RKO (cell line): Measurements from ENCODE around the gene RYK.
A peak's percentile ranks its signal among the peaks of the same experiment; 100 is the strongest.

Source experiments
- DNase-seq: peaks from one replicate; pipeline ENCODE4 v3.0.0-alpha.2; 2016; ENCODE audit warnings: low spot score

The RYK gene

DNA sequence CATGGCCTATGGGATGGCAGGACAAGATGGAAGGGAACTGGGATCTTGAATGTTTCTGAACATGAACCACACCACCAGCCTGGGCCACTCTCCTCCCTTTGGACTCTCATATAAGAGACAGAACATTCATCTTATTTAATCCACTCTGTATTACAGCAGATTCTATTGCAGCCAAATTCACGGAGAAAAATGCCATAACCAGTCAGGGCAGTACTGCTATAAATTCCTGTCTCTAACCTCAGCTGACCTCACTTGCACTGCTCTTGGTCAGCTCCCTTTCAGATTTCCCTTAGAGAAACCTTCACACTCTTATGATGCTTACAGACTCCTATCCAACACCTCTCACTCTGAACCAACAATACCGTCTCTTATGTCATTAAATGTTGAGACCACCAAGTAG is 101.4 kb downstream of the RYK start:
- DNase-seq, result no peak

DNA sequence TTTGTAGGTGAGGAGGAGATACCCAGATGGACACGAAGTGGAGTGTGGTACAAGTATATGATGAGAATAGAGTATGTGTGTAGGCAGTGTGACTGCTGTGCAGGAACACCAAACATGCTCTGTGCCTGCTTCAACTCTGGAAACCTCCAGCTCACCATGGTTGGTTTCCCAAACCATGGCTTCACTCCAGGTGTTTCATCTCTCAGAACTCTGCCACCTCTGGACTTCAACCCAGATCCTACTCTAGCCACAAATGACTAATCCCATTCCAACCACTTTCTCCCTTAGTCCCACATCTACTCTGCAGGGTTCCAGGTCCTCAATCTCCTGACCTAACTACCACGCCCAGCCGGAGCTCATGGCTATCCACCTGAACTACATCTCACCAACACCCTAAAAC is 102.1 kb downstream of the RYK start:
- DNase-seq, result no peak

DNA sequence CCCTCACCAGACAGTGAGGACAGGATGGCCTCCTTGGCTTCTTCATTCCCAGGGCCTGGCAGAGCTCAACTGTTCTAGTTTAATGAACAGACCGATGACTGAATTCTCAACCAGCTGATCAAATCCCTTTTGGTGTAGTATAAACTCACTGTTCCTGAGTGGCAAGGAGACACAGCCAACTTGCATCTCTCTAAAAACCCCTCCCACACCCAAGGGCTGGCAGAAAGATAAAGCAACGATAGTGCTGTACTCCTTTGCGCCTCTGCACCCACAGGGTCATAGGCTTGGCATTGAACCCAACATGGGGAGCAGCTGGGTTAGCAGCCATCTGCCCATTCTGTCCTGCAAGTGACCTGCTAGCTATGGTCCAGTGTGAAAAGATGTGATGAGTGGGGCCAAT is 103.2 kb downstream of the RYK start:
- DNase-seq, result no peak

DNA sequence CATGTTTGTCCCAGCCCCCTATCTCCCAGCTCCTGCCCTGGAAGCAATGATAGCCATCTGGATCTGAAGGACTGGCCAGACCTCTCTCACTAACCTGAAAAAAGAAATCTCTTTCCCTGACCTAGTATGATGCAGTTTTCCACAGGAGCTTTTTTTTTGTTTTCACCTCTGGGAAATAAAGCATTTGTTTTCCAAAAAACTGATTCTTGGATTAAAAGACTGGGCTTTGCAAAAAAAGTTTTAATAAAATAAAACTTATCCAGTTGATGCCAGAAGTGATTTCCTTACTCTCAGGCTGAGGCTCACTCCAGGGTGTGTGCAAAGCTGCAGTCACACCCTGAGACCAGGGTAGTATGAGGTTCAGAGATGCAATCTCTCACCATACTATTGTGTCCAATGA is 104.0 kb downstream of the RYK start:
- DNase-seq, result no peak

DNA sequence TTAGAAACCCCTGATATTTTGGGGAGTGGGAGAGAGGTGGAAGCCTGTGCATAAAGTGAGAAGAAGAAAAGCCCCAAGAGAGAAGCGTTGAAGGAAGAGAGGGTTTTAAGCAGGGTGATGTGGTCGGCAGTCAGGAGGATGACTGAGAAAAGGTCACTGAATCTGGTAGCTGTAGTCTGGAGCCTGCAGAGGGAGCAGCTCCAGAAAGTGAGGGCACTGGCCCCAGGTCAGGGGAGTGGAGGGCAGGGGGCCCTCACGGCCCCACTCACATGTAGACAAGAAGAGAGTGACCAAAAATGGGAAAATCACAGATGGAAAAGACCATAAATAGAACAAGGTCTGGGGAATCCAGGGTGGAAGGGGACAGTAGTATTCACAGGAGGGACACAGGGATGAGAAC is 105.5 kb downstream of the RYK start:
- DNase-seq, result no peak

DNA sequence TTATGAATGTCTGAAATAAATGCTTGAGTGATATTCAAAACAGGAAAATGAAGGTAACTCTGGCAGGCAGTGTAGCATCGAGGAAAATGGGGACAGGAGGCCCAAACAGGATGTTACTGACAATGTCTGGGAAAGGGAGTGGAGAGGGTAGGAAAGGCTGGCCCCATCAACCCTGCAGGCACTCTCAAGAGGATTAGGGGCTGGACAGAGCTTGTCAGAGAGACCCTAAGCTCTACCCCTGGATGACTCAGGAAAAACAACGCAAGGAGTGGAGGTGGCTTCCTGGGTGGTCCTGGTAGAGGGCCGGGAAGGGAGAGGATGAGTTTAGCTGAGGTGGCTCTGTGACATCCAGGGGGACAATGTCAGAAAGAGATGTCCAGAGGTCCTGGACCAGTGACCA is 106.0 kb downstream of the RYK start:
- DNase-seq, result no peak

DNA sequence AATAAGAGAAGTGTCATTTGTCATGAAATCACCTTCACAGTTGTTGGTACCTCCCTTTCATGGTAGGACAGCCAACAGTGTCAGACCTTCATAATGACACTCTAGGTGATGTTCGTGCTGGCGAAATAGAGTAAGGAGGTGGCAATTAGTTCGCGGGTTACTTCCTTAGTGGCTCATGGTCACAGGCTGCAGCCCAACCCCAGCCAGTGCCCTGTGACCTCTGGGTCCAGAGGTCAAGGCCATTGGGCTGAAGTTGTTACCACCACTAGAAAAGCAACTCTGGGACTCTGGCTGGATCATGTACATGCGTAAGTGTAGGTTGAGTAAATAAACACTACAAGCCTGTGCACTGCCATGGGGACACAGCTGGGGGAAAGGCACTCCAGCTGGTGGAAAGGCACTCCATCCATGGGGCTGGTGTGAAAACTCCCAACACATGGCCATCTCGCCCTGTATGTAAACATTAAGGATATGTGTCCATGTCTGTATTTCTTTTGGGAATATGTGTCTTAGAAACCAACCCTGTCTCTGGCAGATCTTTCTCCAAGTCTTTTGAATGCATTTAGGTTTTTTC is 106.7 kb downstream of the RYK start:
- DNase-seq, result no peak

DNA sequence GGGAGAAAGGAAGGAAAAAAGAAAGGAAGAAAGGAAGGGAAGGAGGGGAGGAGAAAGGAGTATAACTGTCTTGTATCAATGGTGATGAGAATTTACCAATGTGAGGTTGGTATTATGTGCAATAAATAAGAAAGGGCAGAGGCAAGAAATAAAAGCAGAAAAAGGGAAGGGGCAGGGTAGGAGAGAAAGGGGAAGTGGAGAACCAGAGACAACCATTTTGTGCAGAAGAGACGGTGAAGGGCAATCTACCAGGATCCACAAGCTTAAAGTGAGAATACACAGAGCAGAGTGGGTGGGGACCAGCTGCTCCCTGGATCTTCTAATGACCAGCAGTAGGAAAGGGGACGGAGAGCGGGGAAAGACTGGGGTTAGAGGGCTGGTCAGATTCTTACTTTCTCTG is 114.1 kb downstream of the RYK start:
- DNase-seq, result no peak

DNA sequence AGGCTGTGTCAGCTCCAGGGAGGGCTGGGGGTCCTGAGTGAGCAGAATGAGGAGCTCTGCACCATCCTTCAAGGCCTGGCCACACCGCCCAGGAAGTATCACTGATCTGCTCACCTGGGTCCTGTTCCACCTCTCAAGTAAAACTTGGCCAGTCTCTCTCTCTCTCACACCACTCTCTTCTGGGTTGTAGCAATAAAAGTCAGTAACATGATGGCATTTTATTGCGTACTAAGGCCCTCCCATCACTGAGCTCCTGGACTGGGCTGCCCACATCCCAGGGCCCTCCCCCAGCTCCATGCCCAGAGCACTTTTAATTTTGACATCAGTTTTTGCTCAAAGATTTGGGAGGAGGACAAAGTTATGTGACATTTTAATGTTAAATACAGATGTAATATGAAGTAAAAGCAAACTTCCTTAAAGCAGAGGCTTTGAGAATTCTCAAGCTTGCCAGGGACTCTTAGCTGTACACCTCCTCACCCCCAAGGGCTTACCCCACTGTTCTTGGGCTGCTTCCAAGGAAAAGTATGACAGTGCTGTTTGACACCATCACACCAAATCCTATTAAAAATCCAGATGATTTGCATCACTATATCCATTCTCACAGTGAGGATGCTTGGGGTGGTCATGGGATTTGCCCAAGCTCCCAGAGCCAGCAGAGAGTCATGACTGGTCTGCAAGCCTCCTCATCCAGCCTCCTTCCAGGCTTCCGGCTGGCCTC is 115.8 kb downstream of the RYK start:
- DNase-seq, result no peak

DNA sequence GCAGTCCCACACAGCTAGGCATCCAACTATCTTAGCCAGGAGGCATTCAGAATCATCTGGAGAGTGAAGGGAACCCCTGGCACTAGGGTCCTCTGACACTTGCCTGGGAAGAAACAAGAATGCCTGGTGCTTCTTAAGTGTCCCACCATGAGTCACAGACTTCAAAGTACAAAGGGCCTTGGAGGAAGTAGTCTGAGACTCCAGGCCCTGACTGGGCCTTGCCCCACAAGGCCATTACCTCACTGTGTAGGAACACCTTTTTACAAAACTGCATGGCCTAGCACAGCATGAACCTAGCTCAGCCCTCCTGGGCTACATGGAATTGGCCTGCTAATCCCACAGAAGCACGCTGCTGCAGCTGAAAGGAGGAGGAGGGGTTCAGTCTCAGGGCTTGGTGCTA is 116.4 kb downstream of the RYK start:
- no peak for DNase-seq

DNA sequence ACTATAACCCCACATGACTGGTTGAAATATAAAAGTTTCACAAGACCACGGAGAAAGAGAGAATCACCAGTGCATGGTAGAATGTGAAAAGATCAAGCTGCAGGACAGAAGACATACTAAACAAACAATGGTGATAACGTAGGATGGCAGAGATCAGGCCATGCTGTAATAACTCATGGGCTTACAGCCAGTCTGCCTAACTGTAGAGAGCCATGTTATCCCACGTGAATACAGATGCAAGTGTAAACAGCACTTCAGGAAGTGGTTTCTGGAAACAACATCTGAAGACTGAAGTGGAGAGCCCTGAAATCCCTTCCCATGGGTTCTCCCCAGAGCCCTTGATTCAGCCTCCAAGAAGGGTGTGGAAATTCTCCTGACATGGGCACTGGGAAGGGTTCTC is 117.7 kb downstream of the RYK start:
- no peak for DNase-seq

DNA sequence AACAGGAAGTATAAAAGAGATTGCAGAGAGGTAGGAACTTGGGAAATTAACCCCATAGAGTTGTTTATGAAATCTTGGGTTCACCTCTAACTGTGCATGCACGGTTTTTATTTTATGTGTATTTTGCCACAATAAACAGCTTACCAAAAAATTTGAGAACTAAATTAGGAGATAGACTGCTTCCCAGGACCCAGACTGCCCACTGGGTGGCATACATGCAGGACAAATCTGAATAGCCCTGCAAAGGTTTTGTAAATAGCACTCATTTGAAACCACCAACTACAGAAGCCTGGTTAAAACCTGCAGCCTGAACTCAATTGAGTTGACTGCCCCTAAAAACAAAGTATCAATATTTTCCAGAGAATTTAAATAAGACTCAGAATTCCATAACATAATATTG is 124.5 kb downstream of the RYK start:
- peak; percentile 29 for DNase-seq

DNA sequence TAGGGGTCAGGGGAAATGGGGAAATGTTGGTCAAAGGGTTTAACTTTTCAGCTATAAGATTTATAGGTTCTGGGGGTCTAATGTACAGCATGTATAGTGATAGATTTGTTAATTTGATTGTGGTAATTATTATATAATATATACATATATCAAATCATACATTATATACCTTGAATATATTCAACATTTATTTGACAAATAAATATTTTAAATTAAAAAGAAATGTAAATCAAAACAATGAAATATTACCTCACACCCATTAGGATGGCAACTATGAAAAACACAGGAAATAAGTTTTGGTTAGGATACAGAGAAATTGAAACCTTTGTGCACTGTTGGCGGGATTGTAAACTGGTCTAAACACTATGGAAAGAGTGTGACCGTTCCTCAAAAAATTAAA is 135.9 kb downstream of the RYK start:
- DNase-seq, result no peak

DNA sequence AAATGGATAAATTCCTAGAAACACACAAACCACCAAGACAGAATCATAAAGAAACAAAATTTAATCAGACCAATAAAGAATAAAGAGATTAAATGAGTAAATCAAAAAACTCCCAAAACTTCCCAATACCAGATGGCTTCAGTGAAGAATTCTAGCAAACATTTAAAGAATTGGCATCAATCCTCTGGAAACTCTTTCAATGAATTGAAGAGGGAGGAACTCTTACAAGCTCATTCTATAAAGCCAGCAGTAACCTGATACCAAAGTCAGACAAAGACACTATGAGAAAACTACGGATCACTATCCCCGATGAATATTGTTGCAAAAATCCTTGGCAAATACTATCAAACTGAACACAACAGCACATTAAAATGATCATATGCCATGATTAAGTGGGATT is 139.0 kb downstream of the RYK start:
- DNase-seq, result no peak

DNA sequence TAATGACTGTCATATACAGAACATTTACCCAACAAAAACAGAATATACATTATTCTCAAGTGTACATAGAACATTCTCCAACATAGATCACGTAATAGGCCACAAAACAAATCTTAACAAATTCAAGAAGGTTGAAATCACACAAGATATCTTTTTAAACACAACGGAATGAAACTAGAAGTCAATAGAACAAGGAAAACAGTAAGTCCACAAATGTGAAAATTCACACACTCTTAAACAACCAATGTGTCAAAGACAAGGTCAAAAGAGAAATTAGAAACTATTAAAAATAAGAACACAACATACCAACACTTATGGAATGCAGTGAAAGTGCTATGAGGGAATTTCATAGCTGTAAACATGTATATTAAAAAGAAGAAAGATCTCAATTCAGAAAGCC is 139.7 kb downstream of the RYK start:
- no peak for DNase-seq
